ENCODE measurements around the gene RNF166.

The RNF166 gene

GRCh38 chr16:88744577-88745521 is 38.6 kb upstream of the RNF166 start:
- H3K9me3 ChIP-seq, result no peaks in the 10 kb centered on the region
- H3K4me1 ChIP-seq, result no peaks in the 10 kb centered on the region
- no peaks in the 10 kb centered on the region for H3K27me3 ChIP-seq
- no peak overlapping the region for H3K4me3 ChIP-seq (ENCODE audit: low read depth, low read length)
- TF ChIP-seq CTCF (IDR thresholded peaks at IDR 0.05; ENCODE audit: low read depth, low read length), result no peak
- H3K36me3 ChIP-seq, result no peaks in the 10 kb centered on the region
- DNase-seq, result no peak

- Histone ChIP-seq H3K27me3 (no peaks in the 10 kb centered on the region), H3K36me3 (no peaks in the 10 kb centered on the region), H3K4me1 (no peaks in the 10 kb centered on the region), H3K4me3 (ENCODE audit: low read depth, low read length) (no peak overlapping the region), H3K9me3 (no peaks in the 10 kb centered on the region)
- peak; percentile 91 for DNase-seq
- peak; percentile 88 for TF ChIP-seq CTCF (IDR thresholded peaks at IDR 0.05; ENCODE audit: low read depth, low read length)
Measured at GRCh38 chr16:88743693-88744576, 37.7 kb upstream of the RNF166 start.

- TF ChIP-seq CTCF (IDR thresholded peaks at IDR 0.05; ENCODE audit: low read depth, low read length), result no peak
- H3K36me3 ChIP-seq, result no peaks in the 10 kb centered on the region
- no peak for DNase-seq
Measured at GRCh38 chr16:88742896-88743605, 36.8 kb upstream of the RNF166 start.

GRCh38 chr16:88741368-88741767 is 35.2 kb upstream of the RNF166 start:
- peaks cover 4% of the 10 kb centered on the region; the same call in 1 of the 2 replicates for H3K4me1 ChIP-seq
- no peak for TF ChIP-seq CTCF (IDR thresholded peaks at IDR 0.05; ENCODE audit: low read depth, low read length)

More at GRCh38 chr16:88742896-88743605, 36.8 kb upstream of the RNF166 start:
- Histone ChIP-seq H3K4me1 (no peaks in the 10 kb centered on the region), H3K9me3 (no peaks in the 10 kb centered on the region), H3K4me3 (ENCODE audit: low read depth, low read length) (no peak overlapping the region), H3K27me3 (no peaks in the 10 kb centered on the region)

GRCh38 chr16:88740727-88741055 is 34.5 kb upstream of the RNF166 start:
- Histone ChIP-seq H3K9me3 (no peaks in the 10 kb centered on the region), H3K4me3 (ENCODE audit: low read depth, low read length) (no peak overlapping the region), H3K4me1 (peaks cover 4% of the 10 kb centered on the region; the same call in 1 of the 2 replicates), H3K36me3 (no peaks in the 10 kb centered on the region), H3K27me3 (peaks cover 10% of the 10 kb centered on the region)
- DNase-seq, result no peak
- TF ChIP-seq CTCF (IDR thresholded peaks at IDR 0.05; ENCODE audit: low read depth, low read length), result no peak

More at GRCh38 chr16:88741368-88741767, 35.2 kb upstream of the RNF166 start:
- Histone ChIP-seq H3K9me3 (no peaks in the 10 kb centered on the region), H3K27me3 (peaks cover 6% of the 10 kb centered on the region), H3K4me3 (ENCODE audit: low read depth, low read length) (no peak overlapping the region), H3K36me3 (no peaks in the 10 kb centered on the region)
- DNase-seq, result no peak
